HepG2 (cell line): ENCODE measurements around the gene SCAI. TPM values are rescaled to one million over a fixed set of nuclear protein-coding genes. Genes with fewer than 3 reads are reported as not detected.

Source experiments
- CENPT ChIP-seq: sonication (generic); formaldehyde crosslinking; IDR thresholded peaks from 2 replicates; pipeline ENCODE4 v1.8.0; 2022; ENCODE audit warnings: low read depth, mild to moderate bottlenecking, moderate library complexity, missing genetic modification reagents
- HNF4G ChIP-seq, 2 experiments: sonication (generic) in 1 of 2; formaldehyde crosslinking in 1 of 2; IDR thresholded peaks; 2 replicates each; pipeline versions ENCODE4 v1.4.0 to v1.6.1; 2011 to 2020; ENCODE audit warnings: borderline replicate concordance in 2 of 2, low read depth in 2 of 2, mild to moderate bottlenecking in 2 of 2, low read length in 1 of 2, missing genetic modification reagents in 1 of 2, moderate library complexity in 1 of 2
- JUNB ChIP-seq: sonication (generic); formaldehyde crosslinking; IDR thresholded peaks from 2 replicates; pipeline ENCODE4 v1.8.0; 2022; ENCODE audit warnings: missing genetic modification reagents, mild to moderate bottlenecking, borderline replicate concordance
- KDM4B ChIP-seq: sonication (generic); formaldehyde crosslinking; IDR thresholded peaks from 2 replicates; pipeline ENCODE4 v1.4.0; 2020; ENCODE audit warnings: missing genetic modification reagents
- NBN ChIP-seq: fragments of 450-650 bp; conservative IDR thresholded peaks from 2 replicates; pipeline ENCODE4 v1.6.1; 2017
- NONO ChIP-seq, 2 experiments: fragments of 450-650 bp in 1 of 2; sonication (generic) in 1 of 2; formaldehyde crosslinking in 1 of 2; IDR thresholded peaks in 1 of 2; conservative IDR thresholded peaks in 1 of 2; 2 replicates each; pipeline versions ENCODE4 v1.6.1 to v1.8.0; 2017 to 2022; ENCODE audit warnings: mild to moderate bottlenecking in 1 of 2, missing genetic modification reagents in 1 of 2, moderate library complexity in 1 of 2
- NR2C2 ChIP-seq: sonication (generic); formaldehyde crosslinking; IDR thresholded peaks from 2 replicates; pipeline ENCODE4 v1.4.0; 2020; ENCODE audit warnings: missing genetic modification reagents, mild to moderate bottlenecking, moderate library complexity, borderline replicate concordance
- PAF1 ChIP-seq: IDR thresholded peaks from 2 replicates; pipeline ENCODE4 v1.6.1; 2016; ENCODE audit warnings: missing genetic modification reagents, missing compliant biosample characterization
- PAX8 ChIP-seq: sonication (generic); formaldehyde crosslinking; IDR thresholded peaks from 2 replicates; pipeline ENCODE4 v1.8.0; 2022; ENCODE audit warnings: mild to moderate bottlenecking, missing genetic modification reagents, borderline replicate concordance
- RFX3 ChIP-seq: IDR thresholded peaks from 2 replicates; pipeline ENCODE4 v1.6.1; 2016; ENCODE audit warnings: missing biosample characterization, missing genetic modification reagents
- RFXAP ChIP-seq: sonication (generic); formaldehyde crosslinking; IDR thresholded peaks from 2 replicates; pipeline ENCODE4 v1.4.0; 2020; ENCODE audit warnings: missing genetic modification reagents, borderline replicate concordance
- SATB2 ChIP-seq: sonication (generic); formaldehyde crosslinking; IDR thresholded peaks from 2 replicates; pipeline ENCODE4 v1.5.0; 2020; ENCODE audit warnings: missing genetic modification reagents
- SIN3B ChIP-seq: fragments of 150-350 bp; IDR thresholded peaks from 2 replicates; pipeline ENCODE4 v1.6.1; 2014; ENCODE audit warnings: low read length
- SMAD3 ChIP-seq: sonication (generic); formaldehyde crosslinking; IDR thresholded peaks from 2 replicates; pipeline ENCODE4 v1.4.0; 2020; ENCODE audit warnings: missing genetic modification reagents
- SMARCE1 ChIP-seq: fragments of 450-650 bp; IDR thresholded peaks from 2 replicates; pipeline ENCODE4 v1.6.1; 2017; ENCODE audit warnings: borderline replicate concordance
- XRCC5 ChIP-seq: fragments of 200-400 bp; formaldehyde crosslinking; optimal IDR thresholded peaks from 2 replicates; pipeline ENCODE3; 2017; ENCODE audit warnings: mild to moderate bottlenecking, low read length
- ZFP36L2 ChIP-seq: sonication (generic); formaldehyde crosslinking; IDR thresholded peaks from 2 replicates; pipeline ENCODE4 v1.4.0; 2020; ENCODE audit warnings: missing genetic modification reagents
- ZFYVE20 ChIP-seq: sonication (generic); formaldehyde crosslinking; IDR thresholded peaks from 2 replicates; pipeline ENCODE4 v1.8.0; 2023; ENCODE audit warnings: low read depth, mild to moderate bottlenecking, moderate library complexity, missing genetic modification reagents, borderline replicate concordance
- ZNF30 ChIP-seq: sonication (generic); formaldehyde crosslinking; IDR thresholded peaks from 2 replicates; pipeline ENCODE4 v1.5.0; 2020; ENCODE audit warnings: mild to moderate bottlenecking, missing genetic modification reagents
- ZNF552 ChIP-seq: sonication (generic); formaldehyde crosslinking; IDR thresholded peaks from 2 replicates; pipeline ENCODE4 v1.9.0; 2022; ENCODE audit warnings: missing genetic modification reagents, mild to moderate bottlenecking, borderline replicate concordance
- ZNF878 ChIP-seq: sonication (generic); formaldehyde crosslinking; IDR thresholded peaks from 2 replicates; pipeline ENCODE4 v1.8.1; 2023; ENCODE audit warnings: mild to moderate bottlenecking, missing genetic modification reagents, moderate library complexity
- ZSCAN21 ChIP-seq: sonication (generic); formaldehyde crosslinking; IDR thresholded peaks from 2 replicates; pipeline ENCODE4 v1.8.0; 2022; ENCODE audit warnings: mild to moderate bottlenecking, missing genetic modification reagents, moderate library complexity, borderline replicate concordance
- polyA plus RNA-seq, 8 experiments: library from polyadenylated mRNA; depleted of rRNA in 3 of 8; stranded (reverse) in 7 of 8; unstranded in 1 of 8; fragments of >200 nt; fragmentation: Illumina TruSeq in 4 of 8; extraction: Trizol in 4 of 8; gene quantifications; 2 replicates each; pipeline versions ENCODE4 v1.2.1 to v1.2.3, GENCODE V29; 2011 to 2016; ENCODE audit warnings: low read depth in 4 of 8, missing spikeins in 1 of 8, mixed read lengths in 1 of 8; ENCODE audit not compliant: insufficient read depth in 1 of 8
- total RNA-seq, 5 experiments: library from RNA; depleted of rRNA; stranded (reverse); fragments of >200 nt; fragmentation: Illumina TruSeq; extraction: Trizol; gene quantifications; 2 replicates each; pipeline ENCODE4 v1.2.3, GENCODE V29; 2016; ENCODE audit warnings: low read depth in 1 of 5
- TF ChIP-seq, protein P1 (sequence below): IDR thresholded peaks from 2 replicates; pipeline ENCODE4 v1.6.1; 2012; ENCODE audit warnings: low read depth, low read length, improper control_type of control experiment
- TF ChIP-seq, protein P2 (sequence below): sonication (generic); formaldehyde crosslinking; IDR thresholded peaks from 2 replicates; pipeline ENCODE4 v1.4.0; 2020; ENCODE audit warnings: missing genetic modification reagents, mild to moderate bottlenecking, borderline replicate concordance
- TF ChIP-seq, protein P3 (sequence below): sonication (generic); formaldehyde crosslinking; conservative IDR thresholded peaks from 2 replicates; pipeline ENCODE4 v1.8.0; 2022; ENCODE audit warnings: low read depth, missing genetic modification reagents

SCAI gene
- total and polyA plus RNA-seq, 2 of the 13 experiments (the other 11 are each of a cell fraction or from before 2014, with no cell fraction given), result 4.4 to 8.4 TPM

DNA sequence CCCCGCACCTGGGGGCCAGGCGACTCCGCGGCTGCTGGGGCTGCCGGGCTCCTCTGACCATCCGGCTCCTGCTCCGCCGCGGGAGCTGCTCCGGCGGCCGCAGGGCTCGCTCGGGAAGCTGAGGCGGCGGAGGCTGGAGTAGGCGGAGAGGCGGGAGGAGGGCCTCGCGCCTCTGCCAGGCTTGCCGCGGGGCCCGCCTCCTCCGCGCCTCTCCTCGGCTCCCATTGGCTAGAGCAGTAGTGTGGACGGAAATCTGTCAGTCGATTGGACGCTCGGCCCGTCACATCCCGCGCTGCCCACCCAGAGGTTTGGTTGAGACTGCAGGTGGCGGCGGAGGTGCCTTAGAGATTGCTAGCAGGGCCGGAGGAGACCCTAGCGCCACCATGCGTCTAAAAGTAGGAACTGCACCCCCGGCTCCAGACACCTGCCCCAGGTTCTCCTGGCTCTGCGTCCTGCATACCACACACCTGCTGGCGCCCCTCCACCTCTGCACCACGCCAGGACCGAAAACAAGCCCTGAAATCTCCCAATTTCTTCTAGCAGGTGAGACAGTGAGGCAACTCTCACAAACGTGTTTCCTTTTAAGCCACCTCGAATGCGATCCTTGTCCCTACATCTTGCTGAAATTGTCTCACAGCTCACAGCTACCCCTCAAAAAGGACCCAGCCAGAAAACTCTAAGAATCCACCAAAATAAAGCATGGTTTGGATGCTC lies at the start of gene SCAI (continued):
- TF ChIP-seq PAX8 (CRISPR knock-in tag) (no peak), ZNF552 (no peak), SMARCE1 (no peak), ZFP36L2 (CRISPR knock-in tag) (no peak), ZNF30 (CRISPR knock-in tag) (no peak), JUNB (CRISPR knock-in tag) (no peak), KDM4B (CRISPR knock-in tag) (no peak), NONO (IDR thresholded peaks at IDR 0.05) (no peak), NONO (CRISPR knock-in tag; conservative IDR thresholded peaks at IDR 0.05) (peak; percentile 58), HNF4G (IDR thresholded peaks at IDR 0.05; ENCODE audit: borderline replicate concordance, low read depth, low read length) (no peak), HNF4G (CRISPR knock-in tag; IDR thresholded peaks at IDR 0.05; ENCODE audit: borderline replicate concordance, low read depth) (no peak), NR2C2 (CRISPR knock-in tag) (peak; percentile 30; the same call in 1 of the 2 replicates), SATB2 (CRISPR knock-in tag) (no peak), ZNF878 (peak; percentile 73; the same call in 1 of the 2 replicates), ZFYVE20 (CRISPR knock-in tag) (no peak), ZSCAN21 (peak; percentile 61; the same call in 1 of the 2 replicates), XRCC5 (peak; percentile 93), SMAD3 (CRISPR knock-in tag) (no peak), CENPT (CRISPR knock-in tag) (no peak), RFX3 (CRISPR knock-in tag) (no peak), RFXAP (CRISPR knock-in tag) (no peak; the same call in 1 of the 2 replicates), SIN3B (no peak), PAF1 (no peak), NBN (no peak)
- TF ChIP-seq, protein P1, sequence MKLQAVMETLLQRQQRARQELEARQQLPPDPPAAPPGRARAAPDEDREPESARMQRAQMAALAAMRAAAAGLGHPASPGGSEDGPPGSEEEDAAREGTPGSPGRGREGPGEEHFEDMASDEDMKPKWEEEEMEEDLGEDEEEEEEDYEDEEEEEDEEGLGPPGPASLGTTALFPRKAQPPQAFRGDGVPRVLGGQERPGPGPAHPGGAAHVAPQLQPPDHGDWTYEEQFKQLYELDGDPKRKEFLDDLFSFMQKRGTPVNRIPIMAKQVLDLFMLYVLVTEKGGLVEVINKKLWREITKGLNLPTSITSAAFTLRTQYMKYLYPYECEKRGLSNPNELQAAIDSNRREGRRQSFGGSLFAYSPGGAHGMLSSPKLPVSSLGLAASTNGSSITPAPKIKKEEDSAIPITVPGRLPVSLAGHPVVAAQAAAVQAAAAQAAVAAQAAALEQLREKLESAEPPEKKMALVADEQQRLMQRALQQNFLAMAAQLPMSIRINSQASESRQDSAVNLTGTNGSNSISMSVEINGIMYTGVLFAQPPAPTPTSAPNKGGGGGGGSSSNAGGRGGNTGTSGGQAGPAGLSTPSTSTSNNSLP, result no peak
- TF ChIP-seq, protein P2, sequence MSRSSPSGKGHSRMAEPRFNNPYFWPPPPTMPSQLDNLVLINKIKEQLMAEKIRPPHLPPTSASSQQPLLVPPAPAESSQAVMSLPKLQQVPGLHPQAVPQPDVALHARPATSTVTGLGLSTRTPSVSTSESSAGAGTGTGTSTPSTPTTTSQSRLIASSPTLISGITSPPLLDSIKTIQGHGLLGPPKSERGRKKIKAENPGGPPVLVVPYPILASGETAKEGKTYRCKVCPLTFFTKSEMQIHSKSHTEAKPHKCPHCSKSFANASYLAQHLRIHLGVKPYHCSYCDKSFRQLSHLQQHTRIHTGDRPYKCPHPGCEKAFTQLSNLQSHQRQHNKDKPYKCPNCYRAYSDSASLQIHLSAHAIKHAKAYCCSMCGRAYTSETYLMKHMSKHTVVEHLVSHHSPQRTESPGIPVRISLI (CRISPR knock-in tag), result peak; percentile 23; the same call in 1 of the 2 replicates
- TF ChIP-seq, protein P3, sequence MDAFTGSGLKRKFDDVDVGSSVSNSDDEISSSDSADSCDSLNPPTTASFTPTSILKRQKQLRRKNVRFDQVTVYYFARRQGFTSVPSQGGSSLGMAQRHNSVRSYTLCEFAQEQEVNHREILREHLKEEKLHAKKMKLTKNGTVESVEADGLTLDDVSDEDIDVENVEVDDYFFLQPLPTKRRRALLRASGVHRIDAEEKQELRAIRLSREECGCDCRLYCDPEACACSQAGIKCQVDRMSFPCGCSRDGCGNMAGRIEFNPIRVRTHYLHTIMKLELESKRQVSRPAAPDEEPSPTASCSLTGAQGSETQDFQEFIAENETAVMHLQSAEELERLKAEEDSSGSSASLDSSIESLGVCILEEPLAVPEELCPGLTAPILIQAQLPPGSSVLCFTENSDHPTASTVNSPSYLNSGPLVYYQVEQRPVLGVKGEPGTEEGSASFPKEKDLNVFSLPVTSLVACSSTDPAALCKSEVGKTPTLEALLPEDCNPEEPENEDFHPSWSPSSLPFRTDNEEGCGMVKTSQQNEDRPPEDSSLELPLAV (CRISPR knock-in tag), result no peak
